ENCODE measurements around the gene CTSF. TPM values are rescaled to one million over a fixed set of nuclear protein-coding genes. Genes with fewer than 3 reads are reported as not detected.
"Not testable (repeated sequence)": the region's sequence is repeated elsewhere in the genome, so short reads cannot be mapped to it uniquely, and the experiment has no call there.

Gene CTSF
- total and polyA plus RNA-seq, 3 donors from 2014 or later, result 125 to 242 (median 164) TPM

- H3K27ac ChIP-seq, result no peak overlapping the region
- intact Hi-C loops (cut with DNase I; ENCODE audit: low total_unique reads), result no loop called here
- H3K4me1 ChIP-seq, result peaks cover 24% of the 10 kb centered on the region
- H3K9me3 ChIP-seq, result no peaks in the 10 kb centered on the region
- WGBS, 2 donors, result 76 to 92% methylated on average over 2 of the region's 2 CpGs
- no peaks in the 10 kb centered on the region for H3K27me3 ChIP-seq
- no peaks in the 10 kb centered on the region for H3K36me3 ChIP-seq (ENCODE audit: low read depth, missing control alignments)
- no peak for TF ChIP-seq POLR2A (IDR thresholded peaks at IDR 0.05)
- TF ChIP-seq CTCF (IDR thresholded peaks at IDR 0.05), result no peak
- no peak for DNase-seq
- no peak overlapping the region for H3K4me3 ChIP-seq
Observed at GRCh38 chr11:66591175-66591574, 22.8 kb upstream of the CTSF start.

GRCh38 chr11:66589996-66590675 lies 21.7 kb upstream of the CTSF start:
- Histone ChIP-seq H3K36me3 (ENCODE audit: low read depth, missing control alignments) (no peaks in the 10 kb centered on the region), H3K9me3 (no peaks in the 10 kb centered on the region), H3K27ac (no peak overlapping the region), H3K4me1 (peaks cover 16% of the 10 kb centered on the region), H3K4me3 (no peak overlapping the region), H3K27me3 (no peaks in the 10 kb centered on the region)
- TF ChIP-seq POLR2A (IDR thresholded peaks at IDR 0.05) (no peak), CTCF (IDR thresholded peaks at IDR 0.05) (no peak)
- 94 to 98% methylated on average over 6 to 7 of the region's 7 CpGs for WGBS, 2 donors
- no peak for DNase-seq
- intact Hi-C loops (cut with DNase I; ENCODE audit: low total_unique reads), result no loop called here

- H3K4me1 ChIP-seq; H3K36me3 ChIP-seq (ENCODE audit: low read depth, missing control alignments); H3K4me3 ChIP-seq; H3K9me3 ChIP-seq; H3K27ac ChIP-seq; intact Hi-C loops (cut with DNase I; ENCODE audit: low total_unique reads); DNase-seq; H3K27me3 ChIP-seq: not testable (repeated sequence)
- WGBS, 2 donors, result 76 to 92% methylated on average over 2 of the region's 2 CpGs
Observed at GRCh38 chr11:66589315-66589714, 20.9 kb upstream of the CTSF start.

GRCh38 chr11:66586136-66586535 lies 17.7 kb upstream of the CTSF start:
- no peak overlapping the region for H3K27ac ChIP-seq
- H3K9me3 ChIP-seq, result no peaks in the 10 kb centered on the region
- no peaks in the 10 kb centered on the region for H3K4me1 ChIP-seq
- no peaks in the 10 kb centered on the region for H3K36me3 ChIP-seq (ENCODE audit: low read depth, missing control alignments)
- intact Hi-C loops (cut with DNase I; ENCODE audit: low total_unique reads), result no loop called here
- TF ChIP-seq CTCF (IDR thresholded peaks at IDR 0.05), result no peak
- no peak for TF ChIP-seq POLR2A (IDR thresholded peaks at IDR 0.05)
- H3K27me3 ChIP-seq, result no peaks in the 10 kb centered on the region
- no peak overlapping the region for H3K4me3 ChIP-seq
- WGBS, 2 donors, result 59 to 75% methylated on average over 2 of the region's 2 CpGs
- no peak for DNase-seq

- H3K9me3 ChIP-seq; H3K27ac ChIP-seq; H3K4me3 ChIP-seq; DNase-seq; H3K36me3 ChIP-seq (ENCODE audit: low read depth, missing control alignments); H3K4me1 ChIP-seq; intact Hi-C loops (cut with DNase I; ENCODE audit: low total_unique reads); H3K27me3 ChIP-seq: not testable (repeated sequence)
- 67 to 96% methylated on average over 1 of the region's 1 CpG for WGBS, 2 donors
Observed at GRCh38 chr11:66585447-66585846, 17.0 kb upstream of the CTSF start.

GRCh38 chr11:66582565-66583147 lies 14.2 kb upstream of the CTSF start:
- WGBS, 2 donors, result 76 to 82% methylated on average over 3 of the region's 3 CpGs

More at GRCh38 chr11:66582565-66583147, 14.2 kb upstream of the CTSF start:
- H3K4me1 ChIP-seq; H3K27ac ChIP-seq; intact Hi-C loops (cut with DNase I; ENCODE audit: low total_unique reads); H3K27me3 ChIP-seq; DNase-seq; H3K9me3 ChIP-seq; H3K36me3 ChIP-seq (ENCODE audit: low read depth, missing control alignments); H3K4me3 ChIP-seq: not testable (repeated sequence)
